ENCODE results near the gene PTPRN2.

DNA sequence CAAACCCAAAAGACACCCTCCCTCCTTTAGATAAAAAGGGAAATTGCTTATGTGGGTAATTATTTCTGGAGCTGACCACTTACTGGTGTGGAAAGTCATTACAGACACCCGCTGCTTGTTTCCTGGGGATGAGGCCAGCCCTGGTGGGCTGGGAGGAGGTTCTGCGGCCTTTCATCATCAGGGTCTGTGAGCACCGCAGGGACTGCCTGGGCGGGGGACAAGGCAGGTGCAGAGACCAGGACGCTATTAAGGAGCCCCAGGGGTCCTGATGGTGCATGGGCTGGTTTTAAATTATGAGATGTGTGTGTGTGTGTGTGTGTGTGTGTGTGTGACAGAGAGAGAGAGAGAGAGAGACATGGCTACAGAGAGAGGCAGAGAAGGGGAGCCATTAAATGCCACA is 1079.6 kb downstream of the PTPRN2 start:
- TF ChIP-seq GATA2 (IDR thresholded peaks at IDR 0.05; ENCODE audit: low read depth, low read length), result no peak
- no peak for TF ChIP-seq GATA3 (IDR thresholded peaks at IDR 0.05; ENCODE audit: low read depth, low read length)

Measured in SH-SY5Y (cell line).